Activated naive CD4-positive, alpha-beta T cell treated with anti-CD3 and anti-CD28 coated beads for 36 hours (primary cell): ENCODE results near the gene CEP104. TPM values are rescaled to one million over a fixed set of nuclear protein-coding genes. Genes with fewer than 3 reads are reported as not detected.

ENCODE experiments used
- CTCF ChIA-PET: fragments of 350-600 bp; sonication (Branson Sonifier 250); formaldehyde crosslinking; loops from one replicate; lab custom pipeline; 2021; ENCODE audit warnings: antibody characterized with exemption; lab: Charles Lee
- DNase-seq: peaks from one replicate; pipeline ENCODE4 v3.0.0-alpha.2; 2020
- H3K27ac Mint-ChIP-seq: one replicate; pipeline ENCODE4 v1.8.0; 2021; ENCODE audit warnings: mild to moderate bottlenecking, mixed read lengths
- H3K27me3 Mint-ChIP-seq: one replicate; pipeline ENCODE4 v1.8.0; 2021; ENCODE audit warnings: low read depth, mixed read lengths
- H3K36me3 Mint-ChIP-seq: one replicate; pipeline ENCODE4 v1.8.0; 2021; ENCODE audit warnings: low read depth, mixed read lengths
- H3K4me1 Mint-ChIP-seq: one replicate; pipeline ENCODE4 v1.8.0; 2021; ENCODE audit warnings: low read depth, mixed read lengths
- H3K4me3 Mint-ChIP-seq: one replicate; pipeline ENCODE4 v1.8.0; 2021; ENCODE audit warnings: mild to moderate bottlenecking, moderate library complexity, mixed read lengths
- H3K9me3 Mint-ChIP-seq: one replicate; pipeline ENCODE4 v1.8.0; 2021; ENCODE audit warnings: mixed read lengths
- intact Hi-C: fragments of 100-400 bp; cut with micrococcal nuclease; formaldehyde crosslinking; loops from one replicate; pipeline ENCODE4 v1.15.1; 2023
- total RNA-seq, 2 experiments: library from RNA; stranded (reverse); gene quantifications; one replicate each; pipeline ENCODE4 v1.2.3, GENCODE V29; 2021

Gene CEP104
- total RNA-seq, 2 experiments from 2014 or later, result 25.4 to 27.3 TPM

GRCh38 chr1:3828391-3828790, 28.6 kb downstream of the CEP104 start:
- Mint-ChIP-seq H3K4me1 (no peaks in the 10 kb centered on the region), H3K36me3 (peaks cover 31% of the 10 kb centered on the region), H3K9me3 (no peaks in the 10 kb centered on the region), H3K27me3 (no peaks in the 10 kb centered on the region), H3K27ac (no peak overlapping the region), H3K4me3 (no peak overlapping the region)
- CTCF ChIA-PET, result interaction anchor here (0.6 kb wide), 1 partner anchor 221 kb away, joined by 3 read pairs; no protein-coding TSS in a partner anchor
- intact Hi-C loops, result no loop called here
- no peak for DNase-seq

GRCh38 chr1:3827813-3828307, 29.2 kb downstream of the CEP104 start:
- no peaks in the 10 kb centered on the region for H3K9me3 Mint-ChIP-seq
- peaks cover 30% of the 10 kb centered on the region for H3K36me3 Mint-ChIP-seq
- H3K27me3 Mint-ChIP-seq, result no peaks in the 10 kb centered on the region
- H3K4me1 Mint-ChIP-seq, result no peaks in the 10 kb centered on the region
- no peak overlapping the region for H3K27ac Mint-ChIP-seq
- no peak overlapping the region for H3K4me3 Mint-ChIP-seq
- CTCF ChIA-PET, result no interaction called here
- intact Hi-C loops, result no loop called here
- DNase-seq, result no peak

DNA sequence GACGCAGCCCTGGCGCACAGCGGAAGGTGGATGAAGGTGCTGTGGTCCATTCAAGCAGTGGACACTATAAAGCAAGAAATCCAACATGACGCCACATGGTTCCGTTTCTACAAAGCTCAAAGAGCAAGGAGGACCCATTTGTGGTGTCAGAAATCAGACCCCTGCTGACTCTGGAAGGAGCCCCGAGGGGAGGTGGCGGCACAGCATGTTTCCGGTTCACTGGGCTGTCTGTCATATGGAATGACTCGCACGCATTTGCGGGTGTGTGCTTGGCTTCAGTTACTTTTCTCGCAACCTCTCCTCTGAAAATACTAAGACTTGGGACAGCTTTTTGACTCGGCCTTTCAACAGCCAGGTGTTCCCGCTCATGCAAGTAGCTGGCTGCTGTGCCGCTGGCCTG, 31.7 kb downstream of the CEP104 start:
- intact Hi-C loops, result no loop called here
- H3K36me3 Mint-ChIP-seq, result peaks cover 28% of the 10 kb centered on the region
- H3K4me3 Mint-ChIP-seq, result no peak overlapping the region
- H3K9me3 Mint-ChIP-seq, result no peaks in the 10 kb centered on the region
- H3K27ac Mint-ChIP-seq, result no peak overlapping the region
- no peak for DNase-seq
- H3K27me3 Mint-ChIP-seq, result no peaks in the 10 kb centered on the region
- no peaks in the 10 kb centered on the region for H3K4me1 Mint-ChIP-seq
- CTCF ChIA-PET, result no interaction called here

GRCh38 chr1:3824650-3825049, 32.4 kb downstream of the CEP104 start:
- Mint-ChIP-seq H3K27ac (no peak overlapping the region), H3K4me3 (no peak overlapping the region), H3K4me1 (no peaks in the 10 kb centered on the region), H3K9me3 (no peaks in the 10 kb centered on the region), H3K27me3 (no peaks in the 10 kb centered on the region), H3K36me3 (peaks cover 26% of the 10 kb centered on the region)
- no peak for DNase-seq
- intact Hi-C loops, result no loop called here
- CTCF ChIA-PET, result no interaction called here

DNA sequence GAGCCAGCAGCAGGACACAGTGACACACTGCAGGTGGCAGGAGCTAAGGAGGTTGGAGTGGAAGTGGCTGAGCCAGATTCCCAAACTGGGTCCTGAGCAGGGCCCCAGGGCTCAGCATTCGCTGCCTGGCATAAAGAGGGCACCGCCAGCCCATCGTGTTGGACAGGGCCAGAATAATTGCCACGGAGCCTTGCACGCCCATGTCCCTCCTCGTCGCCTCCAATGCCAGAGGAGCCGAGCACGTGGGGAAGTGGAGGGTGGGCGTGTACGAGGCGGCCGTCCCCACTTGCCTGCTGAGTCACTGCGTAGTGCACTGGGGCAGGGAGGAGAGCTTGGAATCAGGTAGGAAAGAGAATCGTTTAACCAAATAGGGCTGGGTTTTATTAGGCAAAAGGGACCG, 34.6 kb downstream of the CEP104 start:
- H3K27ac Mint-ChIP-seq, result no peak overlapping the region
- no peaks in the 10 kb centered on the region for H3K27me3 Mint-ChIP-seq
- intact Hi-C loops, result no loop called here
- H3K36me3 Mint-ChIP-seq, result peaks cover 25% of the 10 kb centered on the region
- CTCF ChIA-PET, result no interaction called here
- DNase-seq, result no peak
- H3K4me1 Mint-ChIP-seq, result no peaks in the 10 kb centered on the region
- H3K9me3 Mint-ChIP-seq, result no peaks in the 10 kb centered on the region
- no peak overlapping the region for H3K4me3 Mint-ChIP-seq

DNA sequence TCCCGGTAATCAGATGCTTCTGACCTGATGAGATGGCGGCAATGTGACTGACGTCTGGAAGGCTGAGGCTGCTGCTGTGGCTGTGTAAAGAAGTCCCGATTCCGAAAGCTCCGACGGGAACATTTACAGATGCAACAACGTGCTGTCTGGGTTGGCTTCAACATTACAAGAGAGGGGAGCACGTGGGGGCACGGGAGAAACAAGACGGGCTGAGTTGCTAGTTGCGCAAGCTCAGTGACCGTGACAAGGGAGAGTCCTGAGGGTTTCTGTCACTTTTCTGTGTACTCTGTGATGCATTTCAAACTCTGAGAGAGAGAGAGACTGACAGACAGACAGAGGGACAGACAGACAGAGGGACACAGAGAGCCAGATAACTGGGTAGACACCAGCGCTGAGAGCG, 35.1 kb downstream of the CEP104 start:
- Mint-ChIP-seq H3K4me1 (no peaks in the 10 kb centered on the region), H3K36me3 (peaks cover 23% of the 10 kb centered on the region), H3K4me3 (no peak overlapping the region), H3K27me3 (no peaks in the 10 kb centered on the region), H3K27ac (no peak overlapping the region), H3K9me3 (no peaks in the 10 kb centered on the region)
- CTCF ChIA-PET, result no interaction called here
- intact Hi-C loops, result no loop called here
- DNase-seq, result no peak

DNA sequence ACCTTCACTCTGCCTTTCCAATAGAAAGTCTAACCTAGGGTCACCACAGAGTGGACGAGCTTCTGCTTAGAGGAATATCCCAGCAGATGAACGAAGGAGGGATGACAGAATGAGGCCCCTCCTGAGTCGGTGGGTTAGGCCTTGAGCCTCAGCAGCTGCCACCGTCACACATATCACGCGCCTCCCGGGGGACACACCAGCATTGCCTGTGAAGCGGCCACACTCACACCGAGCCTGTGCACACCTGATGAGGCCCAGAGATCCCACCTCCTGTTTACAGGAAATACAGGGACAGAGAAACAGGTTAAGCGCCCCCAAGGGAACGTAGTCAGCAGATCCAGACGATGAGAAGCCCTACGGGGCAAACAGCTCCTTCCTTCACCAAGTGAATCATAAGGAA, 35.6 kb downstream of the CEP104 start:
- Mint-ChIP-seq H3K4me1 (no peaks in the 10 kb centered on the region), H3K4me3 (no peak overlapping the region), H3K27me3 (no peaks in the 10 kb centered on the region), H3K36me3 (peaks cover 23% of the 10 kb centered on the region), H3K27ac (no peak overlapping the region), H3K9me3 (no peaks in the 10 kb centered on the region)
- intact Hi-C loops, result no loop called here
- no peak for DNase-seq
- CTCF ChIA-PET, result no interaction called here

GRCh38 chr1:3821004-3821403, 36.0 kb downstream of the CEP104 start:
- Mint-ChIP-seq H3K27me3 (no peaks in the 10 kb centered on the region), H3K36me3 (peaks cover 22% of the 10 kb centered on the region), H3K4me1 (no peaks in the 10 kb centered on the region), H3K9me3 (no peaks in the 10 kb centered on the region), H3K27ac (no peak overlapping the region), H3K4me3 (no peak overlapping the region)
- intact Hi-C loops, result no loop called here
- CTCF ChIA-PET, result no interaction called here
- no peak for DNase-seq

DNA sequence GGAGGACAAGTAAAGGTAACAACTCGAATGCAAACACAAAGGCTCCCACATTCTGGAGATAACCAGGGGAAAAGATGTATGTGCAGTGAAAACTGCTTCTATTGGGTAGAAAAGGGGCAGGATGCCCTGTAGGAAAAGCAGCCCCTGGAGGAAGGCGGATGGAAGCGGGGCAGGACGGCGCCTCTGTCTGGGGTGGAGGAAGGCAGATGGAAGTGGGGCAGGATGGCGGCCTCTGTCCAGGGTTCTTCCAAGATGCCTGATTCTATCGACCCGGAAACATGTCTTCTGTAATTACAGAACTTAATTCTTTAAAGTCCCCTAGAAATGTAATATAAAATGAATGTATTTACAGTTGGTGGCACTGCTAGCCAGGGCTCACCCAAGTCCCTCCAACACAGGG, 36.7 kb downstream of the CEP104 start:
- no peak for DNase-seq
- CTCF ChIA-PET, result no interaction called here
- H3K4me3 Mint-ChIP-seq, result no peak overlapping the region
- H3K36me3 Mint-ChIP-seq, result peaks cover 19% of the 10 kb centered on the region
- no peaks in the 10 kb centered on the region for H3K9me3 Mint-ChIP-seq
- no peaks in the 10 kb centered on the region for H3K4me1 Mint-ChIP-seq
- no peaks in the 10 kb centered on the region for H3K27me3 Mint-ChIP-seq
- H3K27ac Mint-ChIP-seq, result no peak overlapping the region
- intact Hi-C loops, result no loop called here

DNA sequence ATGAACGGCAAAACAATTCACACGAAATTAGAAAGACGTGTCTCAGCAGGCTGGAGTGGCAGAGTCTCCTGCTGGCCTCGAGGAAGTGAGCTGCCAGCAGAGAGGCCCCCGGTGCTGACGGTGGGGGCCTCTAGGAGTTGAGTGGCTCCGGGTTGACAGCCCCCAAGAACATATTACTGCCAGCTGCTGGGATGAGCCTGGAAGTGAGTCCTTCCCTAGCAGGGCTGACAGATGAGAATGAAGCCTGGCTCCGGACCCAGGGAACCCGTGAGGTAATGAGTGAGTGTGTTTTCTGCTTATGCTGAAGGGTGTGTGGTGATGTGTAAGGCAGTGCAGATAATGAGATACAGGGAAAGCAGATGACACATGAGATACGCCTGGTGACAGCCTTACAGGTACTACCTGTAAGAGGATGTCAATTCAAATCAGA, 37.2 kb downstream of the CEP104 start:
- Mint-ChIP-seq H3K36me3 (peaks cover 23% of the 10 kb centered on the region), H3K27ac (no peak overlapping the region), H3K4me1 (no peaks in the 10 kb centered on the region), H3K9me3 (no peaks in the 10 kb centered on the region), H3K4me3 (no peak overlapping the region), H3K27me3 (no peaks in the 10 kb centered on the region)
- DNase-seq, result no peak
- intact Hi-C loops, result no loop called here
- CTCF ChIA-PET, result no interaction called here

DNA sequence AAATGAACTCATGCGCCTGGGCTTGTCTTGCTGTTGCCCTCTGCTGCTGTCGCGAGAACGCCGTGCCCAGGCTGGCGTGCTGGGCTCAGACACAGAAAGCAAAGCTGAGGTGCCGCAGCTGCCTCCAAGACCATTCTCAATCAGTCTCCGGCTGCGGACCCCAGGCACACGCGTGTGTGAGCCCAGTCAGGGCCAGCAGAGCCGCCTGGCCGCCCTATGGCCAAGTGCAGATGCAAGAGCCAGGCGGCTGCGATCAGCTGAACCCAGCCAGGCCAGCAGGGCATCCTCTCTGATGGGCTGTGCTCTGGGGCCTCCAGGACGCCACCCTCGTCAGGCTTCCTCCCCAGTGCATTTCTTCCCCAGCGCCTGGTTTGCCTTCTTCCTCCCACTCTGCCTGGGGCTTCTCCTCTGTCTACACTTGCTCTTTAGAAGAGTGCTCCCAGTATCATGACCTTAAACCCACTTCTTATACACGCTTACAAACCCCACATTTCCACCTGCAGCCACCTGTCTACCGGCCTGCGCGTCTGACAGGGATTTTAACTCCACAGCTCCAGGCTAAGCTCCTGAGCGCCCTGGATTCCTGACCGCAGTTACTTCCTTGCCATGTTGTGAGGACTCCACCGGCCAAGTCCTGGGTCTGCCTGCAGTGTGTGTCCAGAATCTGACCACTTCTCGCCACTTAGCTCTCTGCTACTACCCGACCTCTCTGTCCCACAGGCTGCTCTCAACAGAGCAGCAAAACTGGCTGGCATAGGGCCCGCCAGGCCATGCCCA, 39.0 kb downstream of the CEP104 start:
- Mint-ChIP-seq H3K36me3 (peaks cover 16% of the 10 kb centered on the region), H3K4me3 (no peak overlapping the region), H3K27me3 (no peaks in the 10 kb centered on the region), H3K4me1 (no peaks in the 10 kb centered on the region), H3K9me3 (no peaks in the 10 kb centered on the region), H3K27ac (no peak overlapping the region)
- no peak for DNase-seq
- CTCF ChIA-PET, result interaction anchor here (1.3 kb wide), 1 partner anchor 13 kb away, joined by 3 read pairs; no protein-coding TSS in a partner anchor
- intact Hi-C loops, result no loop called here

DNA sequence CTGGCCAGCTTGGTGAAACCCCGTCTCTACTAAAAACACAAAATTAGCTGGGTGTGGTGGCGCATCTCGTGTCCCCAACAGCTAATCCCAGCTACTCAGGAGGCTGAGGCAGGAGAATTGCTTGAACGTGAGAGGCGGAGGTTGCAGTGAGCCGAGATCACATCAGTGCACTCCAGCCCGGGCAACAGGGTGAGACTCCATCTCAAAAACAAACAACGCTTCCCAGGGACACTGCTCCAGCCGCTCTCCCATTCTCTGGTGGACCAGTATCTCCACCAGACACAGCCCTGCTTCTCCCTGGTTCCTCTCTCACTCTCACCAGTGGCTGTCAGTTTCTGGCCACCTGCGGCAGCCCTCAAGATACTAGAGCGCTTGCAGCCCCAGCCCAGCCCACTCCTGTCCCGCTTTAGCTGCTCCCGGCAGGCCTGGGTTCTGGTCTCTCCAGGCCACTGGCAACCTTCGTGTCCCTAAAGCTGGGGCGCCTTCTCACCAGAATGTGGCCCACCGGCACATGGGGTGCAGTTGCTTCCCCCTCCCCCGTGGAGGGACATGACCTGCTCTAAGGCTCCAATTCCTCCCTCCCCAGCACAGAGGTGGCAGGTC, 39.8 kb downstream of the CEP104 start:
- H3K4me1 Mint-ChIP-seq, result no peaks in the 10 kb centered on the region
- no peak overlapping the region for H3K27ac Mint-ChIP-seq
- CTCF ChIA-PET, result interaction anchor here (1.3 kb wide), 1 partner anchor 12 kb away, joined by 3 read pairs; no protein-coding TSS in a partner anchor
- intact Hi-C loops, result no loop called here
- no peaks in the 10 kb centered on the region for H3K27me3 Mint-ChIP-seq
- H3K4me3 Mint-ChIP-seq, result no peak overlapping the region
- peaks cover 16% of the 10 kb centered on the region for H3K36me3 Mint-ChIP-seq
- no peaks in the 10 kb centered on the region for H3K9me3 Mint-ChIP-seq
- DNase-seq, result no peak
